Measurements from ENCODE around the gene DCUN1D4.

Gene DCUN1D4

DNA sequence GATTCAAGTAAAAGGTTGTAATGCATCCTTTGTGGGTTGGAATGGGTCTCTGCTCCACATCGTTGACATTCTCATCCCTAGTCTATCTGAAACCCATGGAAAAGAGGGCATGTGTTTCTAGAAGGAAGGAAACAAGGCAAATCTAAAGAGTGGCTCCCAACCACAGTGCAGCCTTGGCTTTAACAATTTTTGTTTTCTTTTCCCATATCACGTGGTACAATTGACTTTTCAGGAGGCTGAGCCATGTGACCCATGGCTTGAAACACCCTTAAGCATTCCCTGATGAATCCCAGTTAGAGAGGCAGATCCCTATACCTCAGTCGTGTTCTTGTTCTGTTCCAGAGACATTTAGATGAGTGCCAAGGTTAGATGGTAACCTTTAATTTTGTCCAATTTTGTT lies 12.8 kb downstream of the DCUN1D4 start:
- TF ChIP-seq, protein P1, sequence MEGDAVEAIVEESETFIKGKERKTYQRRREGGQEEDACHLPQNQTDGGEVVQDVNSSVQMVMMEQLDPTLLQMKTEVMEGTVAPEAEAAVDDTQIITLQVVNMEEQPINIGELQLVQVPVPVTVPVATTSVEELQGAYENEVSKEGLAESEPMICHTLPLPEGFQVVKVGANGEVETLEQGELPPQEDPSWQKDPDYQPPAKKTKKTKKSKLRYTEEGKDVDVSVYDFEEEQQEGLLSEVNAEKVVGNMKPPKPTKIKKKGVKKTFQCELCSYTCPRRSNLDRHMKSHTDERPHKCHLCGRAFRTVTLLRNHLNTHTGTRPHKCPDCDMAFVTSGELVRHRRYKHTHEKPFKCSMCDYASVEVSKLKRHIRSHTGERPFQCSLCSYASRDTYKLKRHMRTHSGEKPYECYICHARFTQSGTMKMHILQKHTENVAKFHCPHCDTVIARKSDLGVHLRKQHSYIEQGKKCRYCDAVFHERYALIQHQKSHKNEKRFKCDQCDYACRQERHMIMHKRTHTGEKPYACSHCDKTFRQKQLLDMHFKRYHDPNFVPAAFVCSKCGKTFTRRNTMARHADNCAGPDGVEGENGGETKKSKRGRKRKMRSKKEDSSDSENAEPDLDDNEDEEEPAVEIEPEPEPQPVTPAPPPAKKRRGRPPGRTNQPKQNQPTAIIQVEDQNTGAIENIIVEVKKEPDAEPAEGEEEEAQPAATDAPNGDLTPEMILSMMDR (IDR thresholded peaks at IDR 0.05) = no peak

DNA sequence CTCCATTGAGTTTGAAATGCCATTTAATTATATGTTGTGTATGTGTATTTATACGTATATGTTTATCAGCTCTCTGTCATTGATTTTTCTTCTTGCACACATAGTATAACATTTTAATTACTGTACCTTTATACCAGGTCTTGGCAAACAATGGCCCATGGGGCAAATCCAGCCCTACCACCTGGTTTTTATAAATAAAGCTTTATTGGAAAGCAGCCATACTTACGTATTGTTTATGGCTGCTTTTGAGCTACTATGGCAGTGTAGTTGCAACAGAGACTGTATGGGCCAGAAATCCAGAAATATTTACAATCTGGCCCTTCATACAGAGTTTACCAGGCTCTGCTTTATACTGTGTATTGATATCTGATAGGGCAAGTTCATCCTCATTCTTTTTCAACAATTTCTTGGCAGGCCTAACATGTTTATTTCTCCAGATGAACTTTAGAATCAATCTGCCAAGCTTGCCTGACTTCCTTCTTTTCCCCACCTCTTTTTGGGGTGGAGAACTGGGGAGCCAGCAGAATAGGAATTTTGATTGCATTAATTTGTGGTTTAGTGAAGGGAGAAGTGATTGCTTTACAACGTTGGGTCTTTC lies 15.8 kb downstream of the DCUN1D4 start:
- TF ChIP-seq, protein P1 (IDR thresholded peaks at IDR 0.05) = no peak

- TF ChIP-seq, protein P1 (IDR thresholded peaks at IDR 0.05) = no peak
Observed at GRCh38 chr4:51859476-51860031, 16.6 kb downstream of the DCUN1D4 start.

DNA sequence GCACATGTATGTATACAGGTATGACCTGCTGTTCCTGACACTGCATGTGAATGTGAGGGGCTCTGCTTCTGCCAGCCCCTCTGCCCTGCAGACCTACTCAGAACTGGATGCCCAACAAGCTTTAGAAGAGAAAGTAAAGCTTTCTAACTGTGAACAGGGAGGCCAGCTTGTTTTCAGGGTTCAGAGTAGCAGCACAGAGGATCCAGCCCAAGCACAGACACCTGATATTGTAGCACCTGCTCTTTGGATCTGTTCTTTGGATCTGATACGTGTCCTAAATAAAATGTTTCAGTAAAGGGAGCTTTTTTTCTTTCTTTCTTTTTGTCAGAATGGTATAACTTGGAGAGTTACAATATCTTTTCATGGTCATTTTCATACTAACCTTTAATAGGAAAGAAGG lies 19.2 kb downstream of the DCUN1D4 start:
- TF ChIP-seq, protein P1 (IDR thresholded peaks at IDR 0.05) = no peak

- TF ChIP-seq, protein P1 (IDR thresholded peaks at IDR 0.05) = no peak
Observed at GRCh38 chr4:51862781-51863180, 19.8 kb downstream of the DCUN1D4 start.

DNA sequence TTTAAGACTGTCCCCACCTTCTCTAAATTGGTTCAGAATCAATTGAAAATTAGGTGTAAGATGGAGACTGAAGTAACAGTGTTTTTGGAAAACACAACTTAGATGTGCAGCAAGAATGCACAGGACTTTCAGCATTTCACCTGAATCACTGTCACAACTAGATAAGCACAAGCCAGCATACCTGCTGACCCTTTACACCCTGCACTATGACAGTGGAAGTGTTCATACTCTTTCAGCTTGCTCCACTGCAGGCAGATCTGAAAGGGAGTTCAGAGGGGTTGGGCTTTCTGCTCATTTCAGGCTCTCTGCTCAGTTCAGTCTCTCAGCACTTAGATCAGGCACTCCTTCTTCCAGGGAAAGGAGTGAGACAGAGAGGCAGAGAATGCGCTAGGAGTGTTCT lies 22.8 kb downstream of the DCUN1D4 start:
- TF ChIP-seq, protein P1 (IDR thresholded peaks at IDR 0.05) = no peak

DNA sequence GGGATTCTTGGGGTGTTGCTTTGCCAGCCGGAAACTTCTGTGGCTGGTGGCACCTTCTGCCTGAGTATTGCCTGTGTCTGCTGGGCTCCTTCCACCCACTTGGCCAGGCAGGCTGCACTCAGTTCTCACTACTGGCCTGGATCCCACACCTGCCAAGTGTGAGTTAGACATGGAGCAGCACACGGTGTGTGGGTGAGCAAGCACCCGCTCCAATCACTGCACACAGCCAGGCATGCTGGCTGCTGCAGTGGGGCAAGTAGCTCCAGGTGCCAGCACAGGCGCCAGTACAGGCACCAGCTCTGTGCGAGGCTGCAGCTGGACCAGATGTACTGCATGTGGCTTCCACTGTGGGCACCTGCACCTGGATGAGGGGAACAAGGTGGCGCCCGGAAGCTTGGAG lies 23.9 kb downstream of the DCUN1D4 start:
- TF ChIP-seq, protein P1 (IDR thresholded peaks at IDR 0.05) = no peak
